Mononuclear cell (primary cell): ENCODE measurements around the gene SMG6. TPM values are rescaled to one million over a fixed set of nuclear protein-coding genes. Genes with fewer than 3 reads are reported as not detected.
A peak's percentile ranks its signal among the peaks of the same experiment; 100 is the strongest.

ENCODE experiments used
- H3K27me3 ChIP-seq: 2 replicates; pipeline ENCODE4 v1.6.0; 2011; ENCODE audit warnings: low read length, control low read depth; ENCODE audit not compliant: insufficient read depth
- H3K4me1 ChIP-seq: 2 replicates; pipeline ENCODE4 v1.5.1; 2011; ENCODE audit warnings: mild to moderate bottlenecking, low read length, control low read depth; ENCODE audit not compliant: insufficient read depth
- H3K4me3 ChIP-seq: 2 replicates; pipeline ENCODE4 v1.5.1; 2011; ENCODE audit warnings: mild to moderate bottlenecking, low read length, moderate library complexity
- H3K9me3 ChIP-seq: 2 replicates; pipeline ENCODE4 v1.5.1; 2011; ENCODE audit warnings: low read depth, mild to moderate bottlenecking, control low read depth, low read length
- total RNA-seq: library from RNA; depleted of rRNA; stranded (reverse); fragments of >200 nt; gene quantifications from one replicate; pipeline ENCODE4 v1.2.3, GENCODE V29; 2012

SMG6 gene
- total RNA-seq, 1 donor, result 21.8 TPM

- Histone ChIP-seq H3K4me3 (no peak overlapping the region), H3K27me3 (no peaks in the 10 kb centered on the region), H3K4me1 (peaks cover 14% of the 10 kb centered on the region), H3K9me3 (no peaks in the 10 kb centered on the region)
Observed at GRCh38 chr17:2101448-2102257, 201.9 kb downstream of the SMG6 start.

GRCh38 chr17:2095536-2095910, 208.1 kb downstream of the SMG6 start:
- no peaks in the 10 kb centered on the region for H3K27me3 ChIP-seq
- no peak overlapping the region for H3K4me3 ChIP-seq
- H3K9me3 ChIP-seq, result no peaks in the 10 kb centered on the region
- peaks cover 8% of the 10 kb centered on the region for H3K4me1 ChIP-seq

DNA sequence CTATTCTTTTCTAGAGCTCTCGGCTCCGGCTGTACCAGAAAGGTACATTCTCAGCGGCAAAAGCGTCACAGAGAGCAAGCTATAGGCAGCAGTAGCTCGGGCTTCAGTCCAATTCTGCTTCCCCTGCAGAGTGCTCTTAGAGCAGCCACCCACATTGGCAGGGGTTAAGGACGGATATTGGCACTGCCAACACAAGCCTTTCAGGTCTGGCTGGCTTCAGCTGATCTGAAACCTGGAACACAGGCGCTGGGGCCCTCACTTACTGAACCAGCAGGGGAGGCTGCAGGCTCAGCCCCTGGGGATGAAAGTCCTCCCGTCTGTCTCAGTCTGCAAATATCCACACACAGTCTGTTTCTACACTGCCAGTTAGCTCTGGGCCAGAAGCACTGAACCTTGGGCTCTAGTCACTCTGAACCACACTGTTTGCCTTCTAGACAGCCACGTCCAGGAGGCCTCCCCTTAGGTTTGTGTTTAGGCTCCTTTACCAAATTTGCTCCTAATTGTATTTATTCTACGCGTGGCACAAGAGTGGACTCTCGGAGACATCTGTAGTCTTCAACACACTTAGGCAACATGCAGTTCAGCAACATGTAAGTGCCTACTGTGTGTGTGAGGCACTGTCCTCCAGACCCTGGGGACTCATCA, 208.6 kb downstream of the SMG6 start:
- H3K4me1 ChIP-seq, result peaks cover 13% of the 10 kb centered on the region
- no peak overlapping the region for H3K4me3 ChIP-seq
- no peaks in the 10 kb centered on the region for H3K27me3 ChIP-seq
- no peaks in the 10 kb centered on the region for H3K9me3 ChIP-seq

GRCh38 chr17:2093349-2093748, 210.2 kb downstream of the SMG6 start:
- H3K27me3 ChIP-seq, result no peaks in the 10 kb centered on the region

DNA sequence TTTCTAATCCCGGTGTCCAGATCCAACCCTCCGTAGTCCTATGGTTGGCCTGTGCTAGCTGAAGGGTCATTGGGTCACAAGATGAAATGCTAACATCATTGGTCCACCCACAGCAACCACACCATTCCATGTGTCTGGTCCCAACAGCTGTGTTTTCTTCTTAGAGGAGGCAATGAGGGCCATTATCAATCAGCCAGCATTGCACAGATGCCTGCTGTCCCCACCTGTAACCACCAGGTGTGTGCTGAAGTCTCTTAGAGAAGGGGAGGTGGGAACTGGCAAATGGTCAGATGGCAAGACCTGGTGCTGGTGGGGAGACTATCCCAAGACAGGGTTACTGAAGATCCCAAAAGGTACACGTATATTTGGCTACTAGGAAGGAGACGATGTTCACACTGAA, 211.3 kb downstream of the SMG6 start:
- Histone ChIP-seq H3K4me1 (peaks cover 41% of the 10 kb centered on the region), H3K4me3 (no peak overlapping the region), H3K27me3 (no peaks in the 10 kb centered on the region), H3K9me3 (no peaks in the 10 kb centered on the region)

More at GRCh38 chr17:2093349-2093748, 210.2 kb downstream of the SMG6 start:
- Histone ChIP-seq H3K9me3 (no peaks in the 10 kb centered on the region), H3K4me1 (peaks cover 30% of the 10 kb centered on the region), H3K4me3 (no peak overlapping the region)

- Histone ChIP-seq H3K4me1 (peaks cover 54% of the 10 kb centered on the region), H3K27me3 (no peaks in the 10 kb centered on the region), H3K4me3 (no peak overlapping the region), H3K9me3 (no peaks in the 10 kb centered on the region)
Observed at GRCh38 chr17:2090804-2091534, 212.6 kb downstream of the SMG6 start.

- peaks cover 58% of the 10 kb centered on the region for H3K4me1 ChIP-seq
- peak overlapping the region; percentile 35 for H3K4me3 ChIP-seq
- H3K27me3 ChIP-seq, result no peaks in the 10 kb centered on the region
Observed at GRCh38 chr17:2090210-2090641, 213.4 kb downstream of the SMG6 start.

DNA sequence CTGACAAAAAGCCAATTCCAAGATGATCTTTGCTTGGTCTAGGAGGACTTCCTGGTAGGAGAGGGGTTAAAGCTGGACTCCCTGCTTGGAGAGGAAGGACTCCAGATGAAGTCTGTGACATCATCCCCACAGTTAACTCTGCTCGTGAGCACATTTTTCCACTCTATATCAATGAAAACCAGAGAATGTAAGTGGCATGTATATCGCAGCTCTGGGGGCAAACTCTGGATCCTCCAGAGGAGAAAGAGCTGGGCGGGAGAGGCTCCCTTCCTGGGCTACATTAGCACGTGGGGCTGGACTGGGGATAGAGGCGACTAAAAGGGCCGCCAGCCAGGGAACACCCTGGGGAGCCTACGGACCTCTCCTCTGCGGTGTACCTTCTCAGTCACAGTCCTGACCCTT, 214.6 kb downstream of the SMG6 start:
- H3K4me3 ChIP-seq, result no peak overlapping the region
- no peaks in the 10 kb centered on the region for H3K27me3 ChIP-seq
- peaks cover 68% of the 10 kb centered on the region for H3K4me1 ChIP-seq
- H3K9me3 ChIP-seq, result no peaks in the 10 kb centered on the region

More at GRCh38 chr17:2090210-2090641, 213.4 kb downstream of the SMG6 start:
- no peaks in the 10 kb centered on the region for H3K9me3 ChIP-seq

GRCh38 chr17:2087597-2088211, 215.9 kb downstream of the SMG6 start:
- Histone ChIP-seq H3K4me3 (no peak overlapping the region), H3K9me3 (no peaks in the 10 kb centered on the region), H3K27me3 (no peaks in the 10 kb centered on the region), H3K4me1 (peaks cover 81% of the 10 kb centered on the region)

GRCh38 chr17:2086306-2086705, 217.3 kb downstream of the SMG6 start:
- Histone ChIP-seq H3K9me3 (no peaks in the 10 kb centered on the region), H3K4me3 (no peak overlapping the region), H3K27me3 (no peaks in the 10 kb centered on the region), H3K4me1 (peaks cover 87% of the 10 kb centered on the region)

- no peaks in the 10 kb centered on the region for H3K27me3 ChIP-seq
- no peaks in the 10 kb centered on the region for H3K9me3 ChIP-seq
- peaks cover 80% of the 10 kb centered on the region for H3K4me1 ChIP-seq
- no peak overlapping the region for H3K4me3 ChIP-seq
Observed at GRCh38 chr17:2085648-2085949, 218.0 kb downstream of the SMG6 start.

DNA sequence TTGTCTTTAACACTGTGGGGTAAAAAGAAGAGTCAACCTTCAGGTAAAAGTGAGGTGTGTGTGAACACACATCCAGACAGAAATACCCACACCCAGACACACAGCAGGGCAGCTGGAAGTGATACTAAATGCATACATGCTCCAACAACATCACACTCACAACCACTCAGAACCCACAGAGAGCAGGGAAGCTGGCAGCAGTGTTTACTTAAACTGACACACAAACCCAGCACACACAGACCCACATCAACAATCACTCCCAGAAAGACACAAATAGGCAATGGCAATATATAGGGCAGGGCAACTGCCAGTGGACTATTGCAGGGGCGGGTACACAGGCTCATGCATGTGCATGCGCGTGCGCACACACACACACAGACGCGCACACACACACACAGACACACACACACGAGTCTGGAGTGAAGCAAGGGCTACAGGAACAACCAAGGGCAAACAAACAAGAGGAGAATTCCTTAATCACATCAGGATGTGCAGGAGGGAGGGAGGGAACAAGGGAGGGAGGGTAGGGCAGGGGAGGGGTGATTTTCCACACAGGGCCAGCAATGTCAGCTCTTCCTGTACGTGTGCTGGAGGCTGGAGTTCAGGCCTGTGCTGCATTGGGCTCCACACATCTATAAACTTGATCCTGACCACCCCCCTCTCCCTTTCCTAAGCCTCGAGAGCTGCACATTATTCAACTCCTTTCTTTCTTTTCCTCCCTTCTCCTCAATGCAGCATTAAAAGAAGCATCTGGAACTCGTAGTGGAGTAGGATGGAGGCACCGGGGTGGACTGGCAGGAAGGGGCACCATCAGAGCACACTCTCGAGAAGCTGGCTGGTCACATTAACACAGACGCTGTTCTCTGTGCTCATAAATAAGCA, 218.6 kb downstream of the SMG6 start:
- Histone ChIP-seq H3K4me1 (peaks cover 74% of the 10 kb centered on the region), H3K27me3 (no peaks in the 10 kb centered on the region), H3K4me3 (no peak overlapping the region), H3K9me3 (no peaks in the 10 kb centered on the region)

GRCh38 chr17:2084036-2084765, 219.4 kb downstream of the SMG6 start:
- no peak overlapping the region for H3K4me3 ChIP-seq
- peaks cover 66% of the 10 kb centered on the region for H3K4me1 ChIP-seq
- H3K27me3 ChIP-seq, result no peaks in the 10 kb centered on the region
- no peaks in the 10 kb centered on the region for H3K9me3 ChIP-seq

- H3K4me3 ChIP-seq, result no peak overlapping the region
- H3K9me3 ChIP-seq, result no peaks in the 10 kb centered on the region
- no peaks in the 10 kb centered on the region for H3K27me3 ChIP-seq
- H3K4me1 ChIP-seq, result peaks cover 60% of the 10 kb centered on the region
Observed at GRCh38 chr17:2083613-2084035, 220.0 kb downstream of the SMG6 start.
